SK-N-MC (cell line): ENCODE data around the gene APOL2.
"Not testable (repeated sequence)": the region's sequence is repeated elsewhere in the genome, so short reads cannot be mapped to it uniquely, and the experiment has no call there.

Source experiments
- DNase-seq: peaks from one replicate; pipeline ENCODE4 v3.0.0-alpha.2; 2011; ENCODE audit warnings: low read depth, low spot score
- H3K27ac ChIP-seq: fragments of 200-600 bp; sonication (generic); 2 replicates; pipeline ENCODE4 v1.5.1; 2016; ENCODE audit warnings: mixed run types
- H3K36me3 ChIP-seq: fragments of 200-600 bp; sonication (generic); 2 replicates; pipeline ENCODE4 v1.6.1; 2017; ENCODE audit warnings: antibody characterized with exemption, low read length, mixed read lengths; ENCODE audit not compliant: insufficient read depth
- H3K4me3 ChIP-seq: fragments of 200-600 bp; sonication (generic); 2 replicates; pipeline ENCODE4 v1.5.1; 2016
- H3K9ac ChIP-seq: fragments of 200-600 bp; sonication (generic); 2 replicates; pipeline ENCODE4 v1.8.0; 2017; ENCODE audit warnings: mixed run types, mixed read lengths; ENCODE audit not compliant: insufficient read length
- H3K9me3 ChIP-seq: fragments of 200-600 bp; sonication (generic); 2 replicates; pipeline ENCODE4 v1.6.1; 2017; ENCODE audit warnings: low read depth, mild to moderate bottlenecking, antibody characterized with exemption, low read length, moderate library complexity, mixed read lengths
- EZH2 ChIP-seq: fragments of 200-600 bp; sonication (generic); IDR thresholded peaks from one replicate; pipeline ENCODE4 v1.6.1; 2017; ENCODE audit warnings: antibody characterized with exemption
- FOXP2 ChIP-seq: optimal IDR thresholded peaks from 2 replicates; pipeline ENCODE3; 2011; ENCODE audit warnings: mild to moderate bottlenecking, moderate library complexity; ENCODE audit not compliant: insufficient read depth; ENCODE audit errors: extremely low read length, control extremely low read depth
- POLR2AphosphoS5 ChIP-seq: IDR thresholded peaks from 2 replicates; pipeline ENCODE4 v1.6.1; 2012; ENCODE audit warnings: mild to moderate bottlenecking, low read depth, low read length, borderline replicate concordance

APOL2 gene

DNA sequence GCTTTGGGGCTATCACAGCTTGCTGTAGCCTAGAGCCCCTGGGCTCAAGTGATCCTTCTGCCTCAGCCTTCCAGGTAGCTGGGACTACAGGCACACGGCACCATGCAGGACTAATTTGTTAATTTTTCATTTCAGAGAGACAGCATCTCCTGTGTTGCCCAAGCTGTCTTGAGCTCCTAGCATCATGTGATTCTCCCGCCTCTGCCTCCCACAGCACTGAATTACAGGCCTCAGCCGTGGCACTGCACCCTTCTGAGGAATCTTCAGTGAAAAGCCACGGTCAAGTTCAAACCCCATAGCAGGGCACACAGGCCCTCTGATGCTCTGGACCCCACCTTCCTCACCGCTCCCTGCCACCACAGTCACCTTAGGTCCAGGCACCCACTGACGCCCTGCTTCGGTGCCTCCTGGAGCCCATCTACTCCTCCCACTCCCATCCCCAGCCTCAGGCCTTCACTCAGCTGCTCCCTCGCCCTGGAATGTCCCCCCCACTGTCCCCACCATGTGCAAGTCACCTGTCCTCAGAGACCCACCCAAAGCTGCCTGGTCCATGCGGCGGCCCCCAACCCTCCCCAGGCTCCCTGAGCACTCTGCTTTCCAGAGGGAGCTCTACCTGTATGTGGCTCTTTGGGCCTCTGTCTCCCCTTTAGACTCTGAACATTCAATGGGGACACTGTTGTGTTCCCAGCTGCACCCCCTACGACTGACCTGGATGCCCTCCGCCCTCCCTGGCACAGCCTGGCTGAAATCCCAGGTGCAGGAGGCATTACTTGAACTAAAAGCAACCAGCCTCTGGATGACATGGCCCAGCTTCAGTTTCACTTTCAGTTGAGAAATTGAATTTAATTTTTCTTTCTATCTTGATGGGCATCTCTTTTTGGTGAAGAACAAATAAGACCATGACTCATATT is 1.6 kb downstream of the APOL2 start:
- Histone ChIP-seq H3K9ac (no peak overlapping the region), H3K27ac (no peak overlapping the region), H3K4me3 (peak overlapping the region; percentile 85; the same call in 1 of the 2 replicates), H3K36me3 (peaks cover 6% of the 10 kb centered on the region; the same call in 1 of the 2 replicates), H3K9me3 (no peaks in the 10 kb centered on the region)
- TF ChIP-seq FOXP2 (no peak), EZH2 (no peak), POLR2AphosphoS5 (no peak)
- no peak for DNase-seq

DNA sequence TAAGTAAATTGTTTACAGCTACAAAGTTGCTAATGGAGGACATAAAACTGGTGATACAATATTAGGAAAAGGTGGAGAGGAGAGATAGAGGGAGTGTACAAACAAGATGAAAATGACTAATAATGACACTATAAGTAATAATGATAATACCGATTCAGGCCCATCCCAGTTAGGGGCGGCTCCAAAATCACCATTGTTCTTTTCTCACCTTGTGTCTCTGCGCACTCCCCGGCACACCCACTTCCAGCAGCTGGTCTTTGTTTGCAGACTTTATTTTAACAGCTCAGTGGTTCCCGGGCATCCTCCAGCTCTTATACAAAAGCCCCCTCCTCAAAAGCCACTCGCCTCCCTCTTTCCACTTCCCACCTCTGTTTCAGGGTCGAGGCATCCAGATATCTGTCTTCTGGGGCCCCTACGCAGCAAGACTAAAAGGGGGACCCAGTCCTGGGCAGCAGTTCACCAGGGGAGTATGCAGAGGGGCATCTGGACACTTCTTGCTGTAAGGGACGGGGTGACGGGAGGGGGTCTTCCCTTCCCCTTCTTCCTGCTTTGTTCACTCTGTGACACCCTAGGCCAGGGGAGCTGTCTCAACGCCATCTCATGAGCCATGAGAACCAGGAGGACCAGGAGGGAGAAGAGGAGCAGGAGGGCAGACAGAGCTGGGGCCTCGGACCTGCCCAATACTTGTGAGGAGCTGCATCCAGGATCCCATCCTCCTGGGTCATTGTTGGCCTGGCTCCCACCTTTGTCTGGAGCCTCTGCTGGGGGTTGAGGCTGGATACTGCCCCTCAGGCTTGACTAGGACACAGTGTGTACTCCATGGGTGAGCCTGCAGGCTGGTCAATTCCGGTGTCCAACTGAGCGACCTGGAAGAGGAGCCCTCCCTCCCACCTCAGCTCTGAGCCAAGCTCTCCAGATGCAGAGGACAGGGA is 2.7 kb downstream of the APOL2 start:
- Histone ChIP-seq H3K4me3 (no peak overlapping the region), H3K9ac (no peak overlapping the region), H3K9me3 (no peaks in the 10 kb centered on the region), H3K27ac (no peak overlapping the region), H3K36me3 (peaks cover 6% of the 10 kb centered on the region; the same call in 1 of the 2 replicates)
- TF ChIP-seq POLR2AphosphoS5 = no peak
- TF ChIP-seq EZH2 = no peak
- TF ChIP-seq FOXP2 = no peak
- no peak for DNase-seq

DNA sequence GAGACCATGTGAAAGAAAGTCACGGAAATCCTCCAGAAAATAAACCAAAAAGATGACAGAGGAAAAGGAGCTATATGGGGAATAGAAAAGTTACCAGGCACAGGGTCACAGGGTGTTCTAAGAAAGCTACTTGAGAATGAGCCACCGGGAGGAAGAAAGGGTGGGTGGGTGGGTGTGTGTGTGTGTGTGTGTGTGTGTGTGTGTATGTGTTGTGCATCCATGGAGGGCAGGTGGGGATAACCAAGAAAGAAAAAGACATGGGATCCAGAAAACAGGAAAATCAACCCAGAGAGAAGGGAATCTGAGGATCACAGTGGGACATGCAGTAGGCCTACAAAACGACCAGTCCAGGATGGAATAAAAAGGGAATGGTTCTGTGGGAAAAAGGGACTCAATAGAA is 3.7 kb downstream of the APOL2 start:
- Histone ChIP-seq H3K27ac (no peak overlapping the region), H3K4me3 (no peak overlapping the region), H3K9me3 (no peaks in the 10 kb centered on the region), H3K9ac (no peak overlapping the region), H3K36me3 (peaks cover 6% of the 10 kb centered on the region; the same call in 1 of the 2 replicates)
- no peak for TF ChIP-seq FOXP2
- TF ChIP-seq EZH2 = no peak
- TF ChIP-seq POLR2AphosphoS5 = no peak
- no peak for DNase-seq

DNA sequence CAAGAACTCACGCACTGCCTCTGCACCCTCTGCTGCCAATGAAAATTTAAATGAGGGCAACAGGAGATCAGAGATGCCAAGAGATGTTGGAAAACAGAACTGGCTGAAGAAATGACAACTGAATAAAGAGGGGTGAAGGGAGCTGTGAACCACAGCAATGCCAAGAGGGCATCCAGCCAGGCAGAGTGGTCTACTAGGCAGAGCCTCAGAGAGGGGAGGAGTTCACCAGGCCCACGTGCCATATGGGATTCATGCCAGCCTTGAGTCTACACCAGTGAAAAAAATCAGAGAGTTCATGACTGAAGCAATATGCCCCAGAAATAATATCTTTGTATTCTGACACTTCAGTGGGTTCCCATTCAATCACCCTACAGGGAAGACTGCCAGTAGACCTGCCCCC is 4.4 kb downstream of the APOL2 start:
- H3K27ac ChIP-seq = no peak overlapping the region
- DNase-seq = no peak
- H3K9me3 ChIP-seq = no peaks in the 10 kb centered on the region
- H3K36me3 ChIP-seq = peaks cover 6% of the 10 kb centered on the region; the same call in 1 of the 2 replicates
- H3K9ac ChIP-seq = no peak overlapping the region
- H3K4me3 ChIP-seq = no peak overlapping the region
- no peak for TF ChIP-seq POLR2AphosphoS5
- TF ChIP-seq FOXP2 = no peak

DNA sequence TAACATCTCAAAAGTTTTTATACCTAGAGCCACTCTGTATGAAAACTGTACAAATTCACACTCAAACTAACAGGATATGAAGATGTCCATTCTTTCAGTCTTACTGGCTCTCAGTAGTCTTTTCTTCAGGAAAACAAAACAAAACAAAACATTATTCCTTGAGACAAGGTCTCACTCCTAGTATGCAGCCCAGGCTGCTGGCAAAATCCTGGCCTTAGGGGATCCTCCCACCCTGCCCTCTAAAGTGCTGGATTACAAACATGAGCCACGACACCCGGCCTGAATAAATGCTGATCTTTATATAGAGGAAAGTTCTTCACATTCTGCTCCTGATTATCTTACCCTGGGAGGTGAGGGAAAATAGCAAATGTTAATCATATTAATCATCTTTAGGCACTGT is 5.1 kb downstream of the APOL2 start:
- peaks cover 6% of the 10 kb centered on the region; the same call in 1 of the 2 replicates for H3K36me3 ChIP-seq
- TF ChIP-seq EZH2 = no peak
- no peak for TF ChIP-seq FOXP2
- no peak for TF ChIP-seq POLR2AphosphoS5
- no peak overlapping the region for H3K9ac ChIP-seq
- no peak overlapping the region for H3K27ac ChIP-seq
- no peaks in the 10 kb centered on the region for H3K9me3 ChIP-seq
- no peak for DNase-seq
- H3K4me3 ChIP-seq = no peak overlapping the region

DNA sequence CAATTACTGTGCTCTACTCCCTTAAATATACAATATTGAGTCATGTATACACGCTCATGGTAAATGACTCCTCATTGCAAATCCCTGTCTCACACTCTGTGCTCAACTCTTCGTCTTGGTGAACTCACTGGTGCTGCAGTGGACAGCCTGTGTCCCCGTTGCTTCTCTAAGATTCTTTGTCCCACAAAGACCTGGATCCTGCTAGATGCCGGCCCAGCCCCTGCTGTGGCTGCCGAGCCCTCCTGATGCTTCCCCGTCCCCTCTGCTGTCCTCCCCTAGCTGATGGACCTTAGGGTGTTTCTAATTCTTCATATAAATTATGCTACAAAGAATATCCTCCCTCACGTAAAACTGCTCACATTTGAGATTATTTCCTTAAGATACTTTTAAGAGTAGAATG is 5.5 kb downstream of the APOL2 start:
- no peak overlapping the region for H3K27ac ChIP-seq
- no peaks in the 10 kb centered on the region for H3K9me3 ChIP-seq
- H3K36me3 ChIP-seq = peaks cover 6% of the 10 kb centered on the region; the same call in 1 of the 2 replicates
- no peak for DNase-seq
- H3K4me3 ChIP-seq = no peak overlapping the region
- TF ChIP-seq EZH2 = no peak
- TF ChIP-seq POLR2AphosphoS5 = no peak
- TF ChIP-seq FOXP2 = no peak
- no peak overlapping the region for H3K9ac ChIP-seq

DNA sequence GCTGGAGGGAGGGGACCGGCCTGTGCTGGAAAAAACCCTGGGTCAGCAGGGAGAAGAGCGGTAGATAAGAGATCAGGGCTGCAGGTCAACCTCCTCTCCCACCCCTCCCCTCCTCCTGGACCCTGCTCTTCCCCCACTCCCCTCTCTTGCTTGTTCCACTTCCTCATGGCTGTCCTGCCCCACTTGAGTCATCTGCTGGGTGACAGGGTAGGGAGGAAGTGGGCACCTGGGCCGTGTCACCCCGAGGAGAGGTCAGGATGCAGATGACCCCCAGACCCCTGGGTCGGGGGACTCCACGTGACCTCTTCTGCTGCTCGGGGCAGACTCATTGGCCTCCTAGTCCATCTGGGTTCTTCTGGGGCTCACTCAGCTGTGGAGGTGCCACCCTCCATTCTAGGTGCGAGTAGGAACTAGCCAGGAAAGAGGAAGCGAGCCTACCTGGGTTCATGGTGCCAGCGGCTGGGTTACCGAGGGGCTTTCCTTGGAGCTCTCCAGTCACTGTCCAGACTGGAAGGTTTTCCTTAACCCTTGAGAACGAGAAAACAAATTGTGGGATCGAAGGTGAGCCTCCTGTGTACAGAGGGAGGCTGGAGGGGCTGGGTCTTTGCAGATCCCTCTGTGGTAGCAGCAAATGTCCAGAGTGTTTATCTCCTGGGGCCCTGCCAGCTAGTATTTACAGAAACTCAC is 6.5 kb downstream of the APOL2 start:
- H3K9ac ChIP-seq = no peak overlapping the region
- TF ChIP-seq POLR2AphosphoS5 (no peak), EZH2 (no peak)
- no peak overlapping the region for H3K4me3 ChIP-seq
- DNase-seq = no peak
- H3K9me3 ChIP-seq = no peaks in the 10 kb centered on the region
- no peak overlapping the region for H3K27ac ChIP-seq
- H3K36me3 ChIP-seq = peaks cover 6% of the 10 kb centered on the region; the same call in 1 of the 2 replicates

DNA sequence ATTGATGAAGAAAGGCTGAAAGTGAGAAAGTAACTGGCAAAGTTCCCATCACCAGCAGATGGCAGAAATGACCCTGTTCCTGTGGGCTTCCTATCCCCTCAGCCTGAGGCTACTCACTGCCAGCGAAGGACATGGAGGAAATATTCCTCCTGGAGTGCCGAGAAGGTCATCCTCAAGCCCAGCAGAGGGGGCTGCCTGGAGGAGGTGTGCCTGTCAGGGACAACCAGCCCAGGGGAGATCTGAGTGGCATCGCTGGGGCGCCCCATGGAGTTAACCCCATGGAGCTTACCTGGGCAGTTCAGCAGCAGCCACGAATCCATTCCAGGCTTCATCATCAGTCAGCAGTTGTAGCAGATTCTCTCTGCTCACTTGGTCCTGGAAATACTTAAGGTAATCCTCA is 8.3 kb downstream of the APOL2 start:
- H3K27ac ChIP-seq, H3K36me3 ChIP-seq, H3K9me3 ChIP-seq, DNase-seq, H3K4me3 ChIP-seq, H3K9ac ChIP-seq: not testable (repeated sequence)

DNA sequence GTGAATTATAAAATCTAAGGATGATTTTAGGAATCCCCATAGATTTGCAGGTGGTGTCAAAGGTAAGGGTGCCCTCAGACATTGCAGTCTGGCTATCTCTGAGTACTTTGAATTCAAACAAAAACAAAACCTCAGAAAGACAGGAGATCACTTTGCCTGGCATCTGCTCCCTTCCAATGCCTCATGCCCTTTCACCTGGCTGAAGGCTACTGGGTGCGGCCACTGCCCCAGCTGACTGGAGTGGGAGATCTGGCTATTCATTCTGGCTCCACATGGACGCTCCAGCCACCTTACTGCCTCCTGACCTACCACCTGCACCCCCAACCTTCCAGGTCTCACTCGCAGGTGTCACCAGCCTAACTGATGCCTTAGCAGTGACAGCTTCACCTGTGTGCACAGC is 9.7 kb downstream of the APOL2 start:
- not testable (repeated sequence) for H3K36me3 ChIP-seq, H3K9ac ChIP-seq, DNase-seq

More for the DNA sequence above, 9.7 kb downstream of the APOL2 start:
- not testable (repeated sequence) for H3K9me3 ChIP-seq, H3K4me3 ChIP-seq, H3K27ac ChIP-seq
